Gastroesophageal sphincter (tissue), 3 donors: Measurements from ENCODE around the gene MAP3K3.

ENCODE experiments used
- EP300 ChIP-seq: sonication (generic); formaldehyde crosslinking; IDR thresholded peaks from one replicate; pipeline ENCODE4 v1.6.1; 2017; ENCODE audit warnings: antibody characterized with exemption, mild to moderate bottlenecking
- POLR2A ChIP-seq, 2 donors: fragments of 450-650 bp; IDR thresholded peaks; one replicate each; pipeline ENCODE4 v1.6.1; 2017; ENCODE audit warnings: antibody characterized with exemption in 2 of 2, mild to moderate bottlenecking in 2 of 2, moderate library complexity in 1 of 2
- POLR2AphosphoS5 ChIP-seq: sonication (generic); formaldehyde crosslinking; IDR thresholded peaks from one replicate; pipeline ENCODE4 v1.6.1; 2017; ENCODE audit warnings: antibody characterized with exemption
- TF ChIP-seq, protein P1 (sequence below), 4 experiments: fragments of 200-600 bp in 2 of 4; fragments of 450-650 bp in 2 of 4; sonication (generic) in 1 of 4; IDR thresholded peaks; one replicate each; pipeline ENCODE4 v1.5.1; 2017 to 2019; ENCODE audit warnings: antibody characterized with exemption in 4 of 4, mild to moderate bottlenecking in 2 of 4, moderate library complexity in 2 of 4

GRCh38 chr17:63652106-63652505 is 29.9 kb downstream of the MAP3K3 start:
- TF ChIP-seq, protein P1, sequence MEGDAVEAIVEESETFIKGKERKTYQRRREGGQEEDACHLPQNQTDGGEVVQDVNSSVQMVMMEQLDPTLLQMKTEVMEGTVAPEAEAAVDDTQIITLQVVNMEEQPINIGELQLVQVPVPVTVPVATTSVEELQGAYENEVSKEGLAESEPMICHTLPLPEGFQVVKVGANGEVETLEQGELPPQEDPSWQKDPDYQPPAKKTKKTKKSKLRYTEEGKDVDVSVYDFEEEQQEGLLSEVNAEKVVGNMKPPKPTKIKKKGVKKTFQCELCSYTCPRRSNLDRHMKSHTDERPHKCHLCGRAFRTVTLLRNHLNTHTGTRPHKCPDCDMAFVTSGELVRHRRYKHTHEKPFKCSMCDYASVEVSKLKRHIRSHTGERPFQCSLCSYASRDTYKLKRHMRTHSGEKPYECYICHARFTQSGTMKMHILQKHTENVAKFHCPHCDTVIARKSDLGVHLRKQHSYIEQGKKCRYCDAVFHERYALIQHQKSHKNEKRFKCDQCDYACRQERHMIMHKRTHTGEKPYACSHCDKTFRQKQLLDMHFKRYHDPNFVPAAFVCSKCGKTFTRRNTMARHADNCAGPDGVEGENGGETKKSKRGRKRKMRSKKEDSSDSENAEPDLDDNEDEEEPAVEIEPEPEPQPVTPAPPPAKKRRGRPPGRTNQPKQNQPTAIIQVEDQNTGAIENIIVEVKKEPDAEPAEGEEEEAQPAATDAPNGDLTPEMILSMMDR (IDR thresholded peaks at IDR 0.05) = no peak
- TF ChIP-seq POLR2A (IDR thresholded peaks at IDR 0.05) = no peak
- no peak for TF ChIP-seq POLR2AphosphoS5
- TF ChIP-seq EP300 = no peak
